ENCODE data around the gene C1QTNF1. TPM values are rescaled to one million over a fixed set of nuclear protein-coding genes. Genes with fewer than 3 reads are reported as not detected.

The C1QTNF1 gene
- total and polyA plus RNA-seq, 5 donors from 2014 or later, result not detected

DNA sequence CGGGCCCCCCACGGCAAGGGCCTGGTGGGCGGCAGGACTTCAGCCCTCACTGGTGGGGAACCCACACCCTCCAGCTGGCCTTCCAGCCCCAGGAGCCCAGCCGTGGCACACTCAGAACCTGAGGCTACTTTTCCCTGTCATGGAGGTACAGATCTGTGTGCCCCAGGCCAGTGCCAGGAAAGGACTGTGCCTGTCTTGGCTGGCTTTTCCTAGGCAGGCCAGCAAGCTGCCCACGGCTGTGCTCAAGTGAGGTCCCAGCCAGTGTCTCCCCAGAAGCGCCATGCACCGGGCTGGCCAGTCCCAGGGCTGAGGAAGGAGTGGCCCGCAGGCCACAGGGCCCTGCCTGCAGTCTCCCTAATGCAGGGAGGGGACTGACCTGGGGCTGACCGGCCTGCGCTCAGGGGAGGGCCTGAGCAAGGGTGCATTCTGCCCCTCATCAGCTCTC is 67.3 kb downstream of the C1QTNF1 start:
- no peak overlapping the region for H3K4me3 Mint-ChIP-seq
- peaks cover 4% of the 10 kb centered on the region for H3K27me3 ChIP-seq (ENCODE audit: control insufficient read depth, insufficient read depth, low read length)
- H3K36me3 Mint-ChIP-seq, result no peaks in the 10 kb centered on the region
- H3K36me3 ChIP-seq (ENCODE audit: control insufficient read depth, insufficient read depth, low read length), result no peaks in the 10 kb centered on the region
- DNase-seq, result no peak
- no peak for ATAC-seq (ENCODE audit: low read depth in 2 of 2)
- no peak overlapping the region for H3K27ac ChIP-seq (ENCODE audit: insufficient read depth, low read length, poor library complexity, severe bottlenecking)
- no peak overlapping the region for H3K27ac Mint-ChIP-seq
- peaks cover 12% of the 10 kb centered on the region for H3K4me1 ChIP-seq (ENCODE audit: control insufficient read depth, insufficient read depth, low read length, poor library complexity, severe bottlenecking)
- H3K9me3 Mint-ChIP-seq, result peaks cover 0 to 2% (median 0%) of the 10 kb centered on the region in 7 donors
- H3K4me3 ChIP-seq (ENCODE audit: low read depth, low read length), result no peak overlapping the region
- no peaks in the 10 kb centered on the region for H3K9me3 ChIP-seq (ENCODE audit: control insufficient read depth in 2 of 2, low read length in 2 of 2)
- peaks cover 0 to 10% (median under 1%) of the 10 kb centered on the region in 4 donors for H3K4me1 Mint-ChIP-seq
- H3K27me3 Mint-ChIP-seq, result peaks cover 4% of the 10 kb centered on the region

DNA sequence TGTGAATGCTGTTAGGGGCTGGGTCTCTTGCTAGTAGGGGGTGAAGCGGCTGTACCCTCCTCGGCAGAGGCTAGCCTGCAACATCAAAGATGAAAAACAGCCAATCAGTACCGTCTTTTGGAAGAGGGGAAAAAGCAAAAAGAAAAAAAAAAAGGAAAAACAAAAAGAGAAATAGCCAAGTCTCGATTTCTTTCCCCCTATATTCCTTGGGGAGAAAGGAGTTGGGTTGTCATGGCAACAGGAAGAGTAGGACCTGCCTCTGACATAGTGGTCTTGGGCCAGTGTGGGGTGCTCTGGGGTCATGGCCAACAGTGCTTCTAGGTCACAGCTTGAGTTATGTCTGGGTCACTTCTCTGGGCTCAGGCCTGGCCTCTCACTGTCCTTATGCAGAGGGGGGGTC is 68.6 kb downstream of the C1QTNF1 start:
- Mint-ChIP-seq H3K4me1 (peaks cover 0 to 10% (median under 1%) of the 10 kb centered on the region in 4 donors), H3K9me3 (peaks cover 0 to 2% (median 0%) of the 10 kb centered on the region in 7 donors), H3K4me3 (peak overlapping the region in 1 of 4 donors; percentile 68), H3K27me3 (peaks cover 9% of the 10 kb centered on the region), H3K27ac (no peak overlapping the region), H3K36me3 (no peaks in the 10 kb centered on the region)
- H3K27ac ChIP-seq (ENCODE audit: insufficient read depth, low read length, poor library complexity, severe bottlenecking), result no peak overlapping the region
- peaks cover 4% of the 10 kb centered on the region for H3K27me3 ChIP-seq (ENCODE audit: control insufficient read depth, insufficient read depth, low read length)
- no peak overlapping the region for H3K4me3 ChIP-seq (ENCODE audit: low read depth, low read length)
- DNase-seq (no peak), ATAC-seq (ENCODE audit: low read depth in 2 of 2) (no peak)
- H3K36me3 ChIP-seq (ENCODE audit: control insufficient read depth, insufficient read depth, low read length), result no peaks in the 10 kb centered on the region
- no peaks in the 10 kb centered on the region for H3K9me3 ChIP-seq (ENCODE audit: control insufficient read depth in 2 of 2, low read length in 2 of 2)
- peaks cover 15% of the 10 kb centered on the region for H3K4me1 ChIP-seq (ENCODE audit: control insufficient read depth, insufficient read depth, low read length, poor library complexity, severe bottlenecking)

GRCh38 chr17:79093270-79093669 is 69.3 kb downstream of the C1QTNF1 start:
- Histone ChIP-seq H3K4me1 (ENCODE audit: control insufficient read depth, insufficient read depth, low read length, poor library complexity, severe bottlenecking) (peaks cover 15% of the 10 kb centered on the region), H3K9me3 (ENCODE audit: control insufficient read depth in 2 of 2, low read length in 2 of 2) (no peaks in the 10 kb centered on the region), H3K27ac (ENCODE audit: insufficient read depth, low read length, poor library complexity, severe bottlenecking) (no peak overlapping the region), H3K27me3 (ENCODE audit: control insufficient read depth, insufficient read depth, low read length) (peaks cover 4% of the 10 kb centered on the region), H3K36me3 (ENCODE audit: control insufficient read depth, insufficient read depth, low read length) (no peaks in the 10 kb centered on the region), H3K4me3 (ENCODE audit: low read depth, low read length) (no peak overlapping the region)
- no peak for DNase-seq
- H3K4me3 Mint-ChIP-seq, result no peak overlapping the region
- no peak for ATAC-seq (ENCODE audit: low read depth in 2 of 2)
- peaks cover 16% of the 10 kb centered on the region for H3K27me3 Mint-ChIP-seq
- H3K9me3 Mint-ChIP-seq, result peaks cover 0 to 2% (median 0%) of the 10 kb centered on the region in 7 donors
- no peaks in the 10 kb centered on the region for H3K36me3 Mint-ChIP-seq
- H3K4me1 Mint-ChIP-seq, result peaks cover 0 to 14% (median under 1%) of the 10 kb centered on the region in 4 donors
- H3K27ac Mint-ChIP-seq, result no peak overlapping the region

GRCh38 chr17:79094261-79094660 is 70.3 kb downstream of the C1QTNF1 start:
- Histone ChIP-seq H3K9me3 (ENCODE audit: control insufficient read depth in 2 of 2, low read length in 2 of 2) (no peaks in the 10 kb centered on the region), H3K4me1 (ENCODE audit: control insufficient read depth, insufficient read depth, low read length, poor library complexity, severe bottlenecking) (peaks cover 15% of the 10 kb centered on the region), H3K27ac (ENCODE audit: insufficient read depth, low read length, poor library complexity, severe bottlenecking) (no peak overlapping the region), H3K27me3 (ENCODE audit: control insufficient read depth, insufficient read depth, low read length) (peaks cover 4% of the 10 kb centered on the region), H3K4me3 (ENCODE audit: low read depth, low read length) (no peak overlapping the region), H3K36me3 (ENCODE audit: control insufficient read depth, insufficient read depth, low read length) (no peaks in the 10 kb centered on the region)
- ATAC-seq (ENCODE audit: low read depth in 2 of 2), result no peak
- Mint-ChIP-seq H3K4me3 (no peak overlapping the region), H3K9me3 (peaks cover 0 to 2% (median 0%) of the 10 kb centered on the region in 7 donors), H3K27me3 (peaks cover 25% of the 10 kb centered on the region), H3K27ac (no peak overlapping the region), H3K36me3 (no peaks in the 10 kb centered on the region), H3K4me1 (peaks cover 0 to 14% (median under 1%) of the 10 kb centered on the region in 4 donors)
- no peak for DNase-seq

GRCh38 chr17:79095345-79096055 is 71.5 kb downstream of the C1QTNF1 start:
- DNase-seq (no peak), ATAC-seq (ENCODE audit: low read depth in 2 of 2) (peak in 1 of 2 donors; percentile 32)
- Histone ChIP-seq H3K27me3 (ENCODE audit: control insufficient read depth, insufficient read depth, low read length) (peaks cover 4% of the 10 kb centered on the region), H3K4me1 (ENCODE audit: control insufficient read depth, insufficient read depth, low read length, poor library complexity, severe bottlenecking) (peaks cover 15% of the 10 kb centered on the region), H3K4me3 (ENCODE audit: low read depth, low read length) (no peak overlapping the region), H3K27ac (ENCODE audit: insufficient read depth, low read length, poor library complexity, severe bottlenecking) (no peak overlapping the region), H3K36me3 (ENCODE audit: control insufficient read depth, insufficient read depth, low read length) (no peaks in the 10 kb centered on the region), H3K9me3 (ENCODE audit: control insufficient read depth in 2 of 2, low read length in 2 of 2) (no peaks in the 10 kb centered on the region)
- peaks cover 0 to 4% (median 0%) of the 10 kb centered on the region in 7 donors for H3K9me3 Mint-ChIP-seq
- H3K36me3 Mint-ChIP-seq, result no peaks in the 10 kb centered on the region
- H3K27ac Mint-ChIP-seq, result no peak overlapping the region
- H3K4me3 Mint-ChIP-seq, result no peak overlapping the region
- H3K4me1 Mint-ChIP-seq, result peaks cover 0 to 14% (median under 1%) of the 10 kb centered on the region in 4 donors
- H3K27me3 Mint-ChIP-seq, result peaks cover 33% of the 10 kb centered on the region

DNA sequence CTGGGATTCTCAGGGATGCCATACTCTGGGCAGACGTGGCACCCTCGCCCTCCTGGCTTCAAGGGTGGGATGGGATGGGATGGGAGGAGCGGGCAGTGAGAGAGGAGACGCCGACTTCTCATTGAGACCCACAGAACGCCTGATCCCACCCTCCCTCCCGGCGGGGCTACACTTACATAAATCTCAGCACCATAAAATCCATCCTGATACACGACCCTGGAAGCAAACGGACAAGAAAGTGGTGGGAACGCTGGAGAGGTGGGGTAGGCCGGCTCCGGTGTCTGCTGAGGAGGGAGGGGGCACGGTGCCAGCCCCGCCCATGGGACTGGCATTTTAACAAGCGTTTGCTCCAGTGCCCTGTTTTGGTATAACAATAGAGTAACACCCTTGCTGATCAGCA is 72.5 kb downstream of the C1QTNF1 start:
- no peak overlapping the region for H3K27ac Mint-ChIP-seq
- no peak for DNase-seq
- H3K27me3 Mint-ChIP-seq, result peaks cover 33% of the 10 kb centered on the region
- Histone ChIP-seq H3K36me3 (ENCODE audit: control insufficient read depth, insufficient read depth, low read length) (no peaks in the 10 kb centered on the region), H3K4me3 (ENCODE audit: low read depth, low read length) (no peak overlapping the region), H3K27me3 (ENCODE audit: control insufficient read depth, insufficient read depth, low read length) (peaks cover 4% of the 10 kb centered on the region), H3K27ac (ENCODE audit: insufficient read depth, low read length, poor library complexity, severe bottlenecking) (no peak overlapping the region), H3K9me3 (ENCODE audit: control insufficient read depth in 2 of 2, low read length in 2 of 2) (no peaks in the 10 kb centered on the region), H3K4me1 (ENCODE audit: control insufficient read depth, insufficient read depth, low read length, poor library complexity, severe bottlenecking) (peaks cover 15% of the 10 kb centered on the region)
- peaks cover 0 to 4% (median 0%) of the 10 kb centered on the region in 7 donors for H3K9me3 Mint-ChIP-seq
- H3K4me1 Mint-ChIP-seq, result peaks cover 0 to 14% (median 0%) of the 10 kb centered on the region in 4 donors
- no peak overlapping the region for H3K4me3 Mint-ChIP-seq
- ATAC-seq (ENCODE audit: low read depth in 2 of 2), result no peak
- H3K36me3 Mint-ChIP-seq, result no peaks in the 10 kb centered on the region

DNA sequence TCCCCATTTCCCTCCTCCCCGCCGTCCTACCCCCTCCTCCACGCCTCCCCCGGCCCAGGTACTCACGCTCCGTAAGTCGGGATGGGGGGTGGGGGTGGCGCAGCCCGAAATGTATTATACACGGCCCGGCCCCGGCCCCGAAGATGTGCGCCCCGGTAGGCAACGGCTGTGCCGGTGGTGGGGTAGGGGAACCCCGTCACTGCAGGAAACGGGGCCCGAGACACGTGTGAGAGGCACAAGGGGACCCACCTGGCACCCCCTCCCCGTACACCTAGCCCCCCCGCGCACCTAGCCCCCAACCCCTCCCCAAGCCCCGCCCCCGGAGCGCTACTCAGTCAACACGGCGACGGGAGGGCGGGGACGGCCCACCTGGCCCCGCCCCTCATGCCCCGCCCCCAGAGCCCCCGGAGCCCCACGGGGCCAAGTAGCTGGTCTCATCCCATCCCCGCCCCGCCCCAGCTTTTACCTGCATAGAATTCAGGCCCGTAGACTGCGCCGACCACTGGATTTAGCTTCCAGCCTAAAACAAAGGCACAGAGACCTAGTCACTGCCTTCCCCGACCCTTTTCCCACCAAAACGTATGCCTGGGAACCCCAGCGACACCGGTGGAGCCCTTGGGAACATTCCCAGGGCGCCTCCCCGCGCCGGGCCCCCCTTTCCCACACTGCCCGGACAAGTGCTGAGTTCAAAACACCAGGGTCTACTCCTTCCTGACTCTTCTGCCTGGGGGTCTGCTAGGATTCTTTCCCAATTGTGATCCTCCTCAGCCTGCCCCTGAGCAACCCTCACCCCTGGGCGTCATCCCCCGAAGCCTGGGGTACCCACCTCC is 73.5 kb downstream of the C1QTNF1 start:
- H3K4me1 Mint-ChIP-seq, result peaks cover 0 to 11% (median 0%) of the 10 kb centered on the region in 4 donors
- ATAC-seq (ENCODE audit: low read depth in 2 of 2) (no peak), DNase-seq (no peak)
- peaks cover 4% of the 10 kb centered on the region for H3K27me3 ChIP-seq (ENCODE audit: control insufficient read depth, insufficient read depth, low read length)
- H3K36me3 ChIP-seq (ENCODE audit: control insufficient read depth, insufficient read depth, low read length), result no peaks in the 10 kb centered on the region
- H3K9me3 Mint-ChIP-seq, result peaks cover 0 to 2% (median 0%) of the 10 kb centered on the region in 7 donors
- H3K36me3 Mint-ChIP-seq, result no peaks in the 10 kb centered on the region
- peaks cover 33% of the 10 kb centered on the region for H3K27me3 Mint-ChIP-seq
- H3K4me3 ChIP-seq (ENCODE audit: low read depth, low read length), result no peak overlapping the region
- peaks cover 15% of the 10 kb centered on the region for H3K4me1 ChIP-seq (ENCODE audit: control insufficient read depth, insufficient read depth, low read length, poor library complexity, severe bottlenecking)
- H3K27ac ChIP-seq (ENCODE audit: insufficient read depth, low read length, poor library complexity, severe bottlenecking), result no peak overlapping the region
- no peaks in the 10 kb centered on the region for H3K9me3 ChIP-seq (ENCODE audit: control insufficient read depth in 2 of 2, low read length in 2 of 2)
- H3K27ac Mint-ChIP-seq, result no peak overlapping the region
- H3K4me3 Mint-ChIP-seq, result no peak overlapping the region
